Effector CD4-positive, alpha-beta T cell (primary cell): Measurements from ENCODE around the gene DYNC2H1.
"Not testable (repeated sequence)": the region's sequence is repeated elsewhere in the genome, so short reads cannot be mapped to it uniquely, and the experiment has no call there.

Experiments used
- DNase-seq: peaks from one replicate; pipeline ENCODE4 v3.0.0-alpha.2; 2020

The DYNC2H1 gene

GRCh38 chr11:103374227-103374626, 265.0 kb downstream of the DYNC2H1 start:
- not testable (repeated sequence) for DNase-seq

GRCh38 chr11:103378931-103379330, 269.7 kb downstream of the DYNC2H1 start:
- no peak for DNase-seq

GRCh38 chr11:103380031-103380430, 270.8 kb downstream of the DYNC2H1 start:
- no peak for DNase-seq

DNA sequence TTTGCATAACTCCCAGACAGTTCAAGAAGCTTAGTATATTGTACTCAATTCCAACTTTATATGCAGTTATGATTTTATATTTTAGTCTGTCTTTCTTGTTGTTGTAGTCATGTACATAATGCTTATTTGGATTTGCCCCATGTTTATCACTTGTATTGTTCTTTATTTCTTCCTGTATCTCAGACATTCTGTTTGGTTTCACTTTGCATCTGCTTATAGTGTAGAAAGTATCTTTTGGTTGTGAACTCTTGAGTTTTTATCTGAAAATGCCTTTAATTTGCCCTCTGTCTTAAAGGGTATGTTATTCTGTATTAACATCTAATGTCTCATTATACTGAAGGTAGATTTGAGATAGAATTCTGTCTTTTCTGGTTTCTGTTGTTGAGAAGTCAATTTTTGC, 275.4 kb downstream of the DYNC2H1 start:
- DNase-seq: no peak

- no peak for DNase-seq
These were observed 286.4 kb downstream of the DYNC2H1 start for GRCh38 chr11:103395612-103396011.

GRCh38 chr11:103396237-103396636, 287.0 kb downstream of the DYNC2H1 start:
- DNase-seq: no peak

GRCh38 chr11:103397369-103397768, 288.1 kb downstream of the DYNC2H1 start:
- no peak for DNase-seq

DNA sequence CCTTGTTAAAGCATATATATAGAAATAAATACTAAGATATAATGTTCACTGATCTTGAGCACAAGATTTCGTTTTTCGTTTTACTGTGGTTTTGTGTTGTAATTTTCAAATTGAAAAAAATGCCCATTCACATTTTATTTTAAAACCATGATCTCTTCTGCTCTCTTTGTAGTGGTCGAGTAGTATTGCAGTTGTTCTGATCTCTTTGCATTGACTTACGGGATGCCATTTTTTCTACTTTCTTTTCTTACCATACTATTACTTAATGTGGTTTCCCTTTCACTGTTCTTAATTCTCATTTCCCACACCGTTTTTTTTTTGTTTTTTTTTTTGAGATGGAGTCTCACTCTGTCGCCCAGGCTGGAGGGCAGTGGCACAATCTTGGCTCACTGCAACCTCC, 289.6 kb downstream of the DYNC2H1 start:
- no peak for DNase-seq

- DNase-seq: no peak
These were observed 297.1 kb downstream of the DYNC2H1 start for GRCh38 chr11:103406357-103406756.

DNA sequence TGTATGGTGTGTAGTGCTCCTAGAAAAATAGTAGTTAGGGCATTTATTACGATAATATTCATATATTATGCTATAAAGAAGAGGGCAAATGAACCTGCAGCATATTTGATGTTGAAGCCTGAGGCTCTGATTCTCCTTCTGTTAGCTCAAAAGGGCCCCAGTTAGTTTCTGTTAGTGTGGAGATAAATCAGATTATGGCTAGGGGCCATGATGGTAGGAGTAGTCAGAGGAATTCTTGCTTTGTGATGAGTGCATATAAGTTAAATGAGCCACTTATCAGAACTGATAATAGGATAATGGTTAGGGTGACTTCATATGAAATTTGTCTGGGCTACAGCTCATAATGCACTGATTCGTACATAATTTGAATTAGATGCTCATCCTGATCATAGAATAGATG, 298.4 kb downstream of the DYNC2H1 start:
- no peak for DNase-seq

GRCh38 chr11:103413266-103413888, 304.2 kb downstream of the DYNC2H1 start:
- no peak for DNase-seq

DNA sequence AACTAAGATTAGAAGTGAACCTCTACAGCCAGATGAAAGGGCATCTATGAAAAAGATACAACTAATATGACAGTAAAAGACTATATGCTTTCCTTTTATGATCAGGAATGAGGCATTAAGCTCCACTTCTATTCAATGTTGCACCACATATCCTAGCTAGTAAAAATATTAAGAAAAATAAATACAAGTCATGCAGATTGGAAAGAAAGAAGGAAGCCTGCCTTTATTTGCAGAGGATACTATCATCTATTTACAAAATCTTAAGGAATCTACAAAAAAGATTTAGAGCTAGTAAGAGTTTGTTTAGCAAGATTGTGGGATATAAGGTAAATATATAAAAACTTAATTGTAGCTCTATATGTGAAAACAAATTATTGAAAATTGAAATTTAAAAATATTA, 308.8 kb downstream of the DYNC2H1 start:
- no peak for DNase-seq

- DNase-seq: no peak
These were observed 311.4 kb downstream of the DYNC2H1 start for GRCh38 chr11:103420593-103420992.

- DNase-seq: no peak
These were observed 324.3 kb downstream of the DYNC2H1 start for GRCh38 chr11:103433386-103434072.

- DNase-seq: no peak
These were observed 324.8 kb downstream of the DYNC2H1 start for GRCh38 chr11:103434073-103434411.

DNA sequence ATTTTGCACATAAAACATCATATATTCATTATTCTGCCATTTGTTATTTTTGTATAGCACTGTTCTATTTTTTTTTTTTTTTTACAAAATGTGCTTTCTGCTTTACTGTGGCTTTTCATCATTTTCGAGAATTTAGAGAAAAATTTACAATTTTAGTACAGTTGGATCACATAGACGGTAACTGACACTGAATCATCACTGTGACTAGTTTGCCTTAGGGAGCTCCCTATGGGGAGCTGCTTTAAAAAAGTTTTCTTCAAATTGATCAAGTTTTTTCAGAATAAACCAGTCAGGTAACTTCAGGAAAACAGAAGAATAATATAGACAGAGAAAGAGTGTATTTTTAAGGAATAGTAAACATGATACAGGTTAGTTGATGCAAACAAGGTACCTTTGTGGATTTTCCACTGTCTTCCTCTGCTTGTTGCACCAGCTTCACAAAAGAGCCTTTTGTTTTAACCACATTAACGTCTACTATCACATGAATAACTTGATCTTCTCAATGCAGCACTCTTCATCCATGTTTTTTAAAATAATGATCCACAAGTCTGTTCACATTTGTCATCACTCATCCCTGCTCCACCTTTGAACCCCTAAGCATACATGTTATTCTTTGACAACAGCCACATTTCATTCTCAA, 327.0 kb downstream of the DYNC2H1 start:
- no peak for DNase-seq

GRCh38 chr11:103441021-103441420, 331.8 kb downstream of the DYNC2H1 start:
- no peak for DNase-seq

DNA sequence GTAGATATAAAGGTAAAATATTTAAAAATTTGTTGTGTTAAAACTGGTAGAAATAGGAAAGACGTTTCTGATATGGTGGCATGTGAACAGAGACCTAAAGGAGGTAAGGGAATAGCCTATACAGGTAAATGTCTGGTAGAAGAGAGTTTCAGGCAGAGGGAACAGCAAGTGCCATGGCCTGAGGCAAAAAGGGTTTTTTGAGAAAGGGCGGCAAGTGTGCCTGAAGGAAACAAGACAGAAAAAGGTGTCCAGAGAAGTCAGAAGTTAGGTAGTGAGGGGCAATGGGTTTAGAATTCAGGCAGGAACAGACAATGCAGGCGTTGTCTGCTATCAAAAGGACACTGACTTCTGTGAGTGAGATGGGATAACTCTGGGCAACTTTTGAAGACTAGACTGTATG, 339.7 kb downstream of the DYNC2H1 start:
- no peak for DNase-seq

DNA sequence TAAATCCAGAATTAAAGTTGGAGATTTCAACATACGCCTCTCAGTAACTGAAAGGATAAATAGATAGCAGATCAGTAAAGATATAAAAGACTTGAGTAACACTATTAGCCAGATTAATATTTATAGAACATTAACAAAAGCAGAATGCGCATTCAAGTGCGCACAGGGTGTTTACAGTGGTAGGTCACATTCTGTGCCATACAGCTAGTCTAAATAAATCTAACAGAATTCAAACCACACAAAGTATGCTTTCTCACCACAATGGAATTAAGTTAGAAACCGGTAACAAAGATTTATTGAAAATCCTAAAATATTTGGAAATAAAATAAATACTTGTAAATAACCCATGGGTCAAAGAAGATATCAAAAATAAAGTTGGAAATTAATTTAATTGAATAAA, 341.0 kb downstream of the DYNC2H1 start:
- DNase-seq: no peak

- no peak for DNase-seq
These were observed 343.9 kb downstream of the DYNC2H1 start for GRCh38 chr11:103453126-103453525.

GRCh38 chr11:103453915-103454709, 344.9 kb downstream of the DYNC2H1 start:
- DNase-seq: no peak

DNA sequence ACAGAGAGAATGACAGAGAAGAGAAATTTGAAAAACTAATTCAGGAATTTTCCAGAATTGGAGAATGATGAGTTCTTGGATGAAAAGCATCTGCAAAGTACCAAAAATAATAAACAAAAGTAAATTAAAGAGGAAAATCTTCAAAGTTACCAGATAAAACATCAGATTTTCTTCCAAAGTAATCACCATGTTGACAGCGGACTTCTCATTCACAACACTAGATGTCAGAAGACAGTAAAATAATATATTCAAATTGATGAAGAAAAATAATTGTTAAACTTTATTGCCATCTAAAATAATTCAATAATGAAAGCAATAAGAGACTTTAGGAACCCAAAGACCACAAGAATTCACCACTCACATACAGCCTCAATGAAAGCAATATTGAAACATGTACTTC, 355.2 kb downstream of the DYNC2H1 start:
- DNase-seq: no peak

GRCh38 chr11:103465555-103466140, 356.4 kb downstream of the DYNC2H1 start:
- no peak for DNase-seq
